ENCODE data around the gene BAG2.

Gene BAG2

GRCh38 chr6:57215260-57215659 is 43.1 kb downstream of the BAG2 start:
- peaks cover 2% of the 10 kb centered on the region; the same call in 1 of the 2 replicates for H3F3A ChIP-seq (ENCODE audit: low read depth)
- no peak overlapping the region for H3K4me2 ChIP-seq (ENCODE audit: low read depth, low read length, poor library complexity, severe bottlenecking)
- H3K4me3 ChIP-seq (ENCODE audit: low read length, poor library complexity, severe bottlenecking): no peak overlapping the region
- no peak overlapping the region for H2AFZ ChIP-seq (ENCODE audit: low read length)
- H3K36me3 ChIP-seq (ENCODE audit: insufficient read depth, low read length): no peaks in the 10 kb centered on the region
- no peaks in the 10 kb centered on the region for H3K9me2 ChIP-seq (replicated peaks; ENCODE audit: low read depth, low read length)
- no peak overlapping the region for H3K9ac ChIP-seq (ENCODE audit: low read depth, low read length, poor library complexity, severe bottlenecking)
- no peak for TF ChIP-seq CTCF (conservative IDR thresholded peaks at IDR 0.05; ENCODE audit: low read length)
- TF ChIP-seq EZH2phosphoT487 (IDR thresholded peaks at IDR 0.05; ENCODE audit: borderline replicate concordance): no peak
- peaks cover 87% of the 10 kb centered on the region for H3K79me2 ChIP-seq (ENCODE audit: insufficient read depth, low read length)
- H3K27me3 ChIP-seq (ENCODE audit: insufficient read depth, low read length, poor library complexity, severe bottlenecking): no peaks in the 10 kb centered on the region
- H4K20me1 ChIP-seq (ENCODE audit: insufficient read depth, low read length, poor library complexity, severe bottlenecking): peaks cover 30% of the 10 kb centered on the region
- peaks cover 44% of the 10 kb centered on the region for H3K4me1 ChIP-seq (ENCODE audit: insufficient read depth, low read length, poor library complexity, severe bottlenecking)
- 0 out of 2 replicates have a peak, but pooled peaks cover under 1% of the 10 kb centered on the region for H3K9me3 ChIP-seq (ENCODE audit: insufficient read depth, low read depth, low read length)

GRCh38 chr6:57216235-57217101 is 44.3 kb downstream of the BAG2 start:
- Histone ChIP-seq H3K27me3 (ENCODE audit: insufficient read depth, low read length, poor library complexity, severe bottlenecking) (no peaks in the 10 kb centered on the region), H3K36me3 (ENCODE audit: insufficient read depth, low read length) (no peaks in the 10 kb centered on the region), H3K4me2 (ENCODE audit: low read depth, low read length, poor library complexity, severe bottlenecking) (peak overlapping the region; percentile 83), H4K20me1 (ENCODE audit: insufficient read depth, low read length, poor library complexity, severe bottlenecking) (peaks cover 35% of the 10 kb centered on the region), H3K4me3 (ENCODE audit: low read length, poor library complexity, severe bottlenecking) (no peak overlapping the region), H3K79me2 (ENCODE audit: insufficient read depth, low read length) (peaks cover 98% of the 10 kb centered on the region), H3K4me1 (ENCODE audit: insufficient read depth, low read length, poor library complexity, severe bottlenecking) (peaks cover 49% of the 10 kb centered on the region), H2AFZ (ENCODE audit: low read length) (no peak overlapping the region), H3K9ac (ENCODE audit: low read depth, low read length, poor library complexity, severe bottlenecking) (no peak overlapping the region), H3F3A (ENCODE audit: low read depth) (peaks cover 2% of the 10 kb centered on the region; the same call in 1 of the 2 replicates), H3K9me2 (replicated peaks; ENCODE audit: low read depth, low read length) (no peaks in the 10 kb centered on the region), H3K9me3 (ENCODE audit: insufficient read depth, low read depth, low read length) (peaks cover 3% of the 10 kb centered on the region; the same call in 1 of the 2 replicates)
- TF ChIP-seq CTCF (conservative IDR thresholded peaks at IDR 0.05; ENCODE audit: low read length) (peak; percentile 51), EZH2phosphoT487 (IDR thresholded peaks at IDR 0.05; ENCODE audit: borderline replicate concordance) (no peak)

GRCh38 chr6:57217270-57217669 is 45.1 kb downstream of the BAG2 start:
- H3K9ac ChIP-seq (ENCODE audit: low read depth, low read length, poor library complexity, severe bottlenecking): no peak overlapping the region
- no peaks in the 10 kb centered on the region for H3K36me3 ChIP-seq (ENCODE audit: insufficient read depth, low read length)
- no peaks in the 10 kb centered on the region for H3K27me3 ChIP-seq (ENCODE audit: insufficient read depth, low read length, poor library complexity, severe bottlenecking)
- H3K4me3 ChIP-seq (ENCODE audit: low read length, poor library complexity, severe bottlenecking): peak overlapping the region; percentile 17
- peak overlapping the region; percentile 83 for H3K4me2 ChIP-seq (ENCODE audit: low read depth, low read length, poor library complexity, severe bottlenecking)
- TF ChIP-seq CTCF (conservative IDR thresholded peaks at IDR 0.05; ENCODE audit: low read length) (no peak), EZH2phosphoT487 (IDR thresholded peaks at IDR 0.05; ENCODE audit: borderline replicate concordance) (no peak)
- peaks cover 35% of the 10 kb centered on the region for H4K20me1 ChIP-seq (ENCODE audit: insufficient read depth, low read length, poor library complexity, severe bottlenecking)
- H3F3A ChIP-seq (ENCODE audit: low read depth): peaks cover 2% of the 10 kb centered on the region; the same call in 1 of the 2 replicates
- peaks cover 95% of the 10 kb centered on the region for H3K79me2 ChIP-seq (ENCODE audit: insufficient read depth, low read length)
- no peaks in the 10 kb centered on the region for H3K9me2 ChIP-seq (replicated peaks; ENCODE audit: low read depth, low read length)
- peaks cover 49% of the 10 kb centered on the region for H3K4me1 ChIP-seq (ENCODE audit: insufficient read depth, low read length, poor library complexity, severe bottlenecking)
- peaks cover 3% of the 10 kb centered on the region; the same call in 1 of the 2 replicates for H3K9me3 ChIP-seq (ENCODE audit: insufficient read depth, low read depth, low read length)
- no peak overlapping the region for H2AFZ ChIP-seq (ENCODE audit: low read length)
